Measurements from ENCODE around the gene ARRB2. TPM values are rescaled to one million over a fixed set of nuclear protein-coding genes. Genes with fewer than 3 reads are reported as not detected.

ARRB2 gene
- total RNA-seq, 1 experiment from 2014 or later: 82.2 TPM

- H3K4me3 ChIP-seq (ENCODE audit: low read depth, low read length, poor library complexity, severe bottlenecking): no peak overlapping the region
- H3K27ac ChIP-seq (ENCODE audit: low read depth, low read length, poor library complexity, severe bottlenecking): no peak overlapping the region
- intact Hi-C loops (cut with micrococcal nuclease; ENCODE audit: unreplicated experiment): loop anchor here (5.0 kb wide), 1 partner anchor 169 kb away; the partner anchor contains the start of gene CHRNE
- no TSS peak for BruUV-seq (replicated peaks)
- H3K9me3 ChIP-seq (ENCODE audit: low read depth, low read length, poor library complexity, severe bottlenecking): no peaks in the 10 kb centered on the region
- H3K27me3 ChIP-seq (replicated peaks; ENCODE audit: insufficient read depth, low read depth, low read length, poor library complexity): peaks cover 1% of the 10 kb centered on the region
- DNase-seq (ENCODE audit: low spot score): no peak
- H3K36me3 ChIP-seq (ENCODE audit: insufficient read depth, low read length, poor library complexity, severe bottlenecking): no peaks in the 10 kb centered on the region
- no peak for TF ChIP-seq EZH2 (IDR thresholded peaks at IDR 0.05; ENCODE audit: borderline replicate concordance, low read depth, low read length, poor library complexity, severe bottlenecking)
- TF ChIP-seq CTCF (conservative IDR thresholded peaks at IDR 0.05; ENCODE audit: low read depth, low read length): peak; percentile 20; the same call in 1 of the 2 replicates
- CTCF ChIA-PET: no interaction called here
- POLR2A ChIA-PET (ENCODE audit: low non-redundant PET): no interaction called here
- H3K4me1 ChIP-seq (ENCODE audit: insufficient read depth, low read length, poor library complexity, severe bottlenecking): no peaks in the 10 kb centered on the region
These were observed 22.7 kb downstream of the ARRB2 start for GRCh38 chr17:4733073-4733531.

GRCh38 chr17:4734857-4735475 is 24.5 kb downstream of the ARRB2 start:
- intact Hi-C loops (cut with micrococcal nuclease; ENCODE audit: unreplicated experiment): loop anchor here (5.0 kb wide), 1 partner anchor 167 kb away; the partner anchor contains the start of gene CHRNE
- H3K36me3 ChIP-seq (ENCODE audit: insufficient read depth, low read length, poor library complexity, severe bottlenecking): no peaks in the 10 kb centered on the region
- peaks cover 13% of the 10 kb centered on the region for H3K27me3 ChIP-seq (replicated peaks; ENCODE audit: insufficient read depth, low read depth, low read length, poor library complexity)
- ChIA-PET CTCF (no interaction called here), POLR2A (ENCODE audit: low non-redundant PET) (no interaction called here)
- no TSS peak for BruUV-seq (replicated peaks)
- H3K9me3 ChIP-seq (ENCODE audit: low read depth, low read length, poor library complexity, severe bottlenecking): no peaks in the 10 kb centered on the region
- TF ChIP-seq EZH2 (IDR thresholded peaks at IDR 0.05; ENCODE audit: borderline replicate concordance, low read depth, low read length, poor library complexity, severe bottlenecking): no peak
- H3K4me1 ChIP-seq (ENCODE audit: insufficient read depth, low read length, poor library complexity, severe bottlenecking): peaks cover 5% of the 10 kb centered on the region
- H3K27ac ChIP-seq (ENCODE audit: low read depth, low read length, poor library complexity, severe bottlenecking): no peak overlapping the region
- no peak overlapping the region for H3K4me3 ChIP-seq (ENCODE audit: low read depth, low read length, poor library complexity, severe bottlenecking)
- DNase-seq (ENCODE audit: low spot score): no peak

- H3K4me3 ChIP-seq (ENCODE audit: low read depth, low read length, poor library complexity, severe bottlenecking): no peak overlapping the region
- no peak for TF ChIP-seq CTCF (conservative IDR thresholded peaks at IDR 0.05; ENCODE audit: low read depth, low read length)
- TF ChIP-seq EZH2 (IDR thresholded peaks at IDR 0.05; ENCODE audit: borderline replicate concordance, low read depth, low read length, poor library complexity, severe bottlenecking): no peak
- ChIA-PET POLR2A (ENCODE audit: low non-redundant PET) (interaction anchor here (0.5 kb wide), 1 partner anchor 37 kb away, joined by 5 read pairs; no protein-coding TSS in a partner anchor), CTCF (no interaction called here)
- peaks cover 5% of the 10 kb centered on the region for H3K4me1 ChIP-seq (ENCODE audit: insufficient read depth, low read length, poor library complexity, severe bottlenecking)
- intact Hi-C loops (cut with micrococcal nuclease; ENCODE audit: unreplicated experiment): no loop called here
- peaks cover 13% of the 10 kb centered on the region for H3K27me3 ChIP-seq (replicated peaks; ENCODE audit: insufficient read depth, low read depth, low read length, poor library complexity)
- DNase-seq (ENCODE audit: low spot score): no peak
- H3K36me3 ChIP-seq (ENCODE audit: insufficient read depth, low read length, poor library complexity, severe bottlenecking): no peaks in the 10 kb centered on the region
- no TSS peak for BruUV-seq (replicated peaks)
- H3K27ac ChIP-seq (ENCODE audit: low read depth, low read length, poor library complexity, severe bottlenecking): no peak overlapping the region
- H3K9me3 ChIP-seq (ENCODE audit: low read depth, low read length, poor library complexity, severe bottlenecking): no peaks in the 10 kb centered on the region
These were observed 25.6 kb downstream of the ARRB2 start for GRCh38 chr17:4735876-4736651.

Data from A673 (cell line).